C4-2B (cell line): Measurements from ENCODE around the gene EPHA6.
A peak's percentile ranks its signal among the peaks of the same experiment; 100 is the strongest.

ENCODE experiments used
- H3K27ac ChIP-seq: fragments of 450-650 bp; 2 replicates; pipeline ENCODE4 v1.5.1; 2017
- ZFX ChIP-seq: fragments of 450-650 bp; IDR thresholded peaks from 2 replicates; pipeline ENCODE4 v1.6.1; 2017
- TF ChIP-seq, protein P1 (sequence below): fragments of 450-650 bp; conservative IDR thresholded peaks from 2 replicates; pipeline ENCODE4 v1.5.1; 2017; ENCODE audit warnings: mild to moderate bottlenecking

The EPHA6 gene

DNA sequence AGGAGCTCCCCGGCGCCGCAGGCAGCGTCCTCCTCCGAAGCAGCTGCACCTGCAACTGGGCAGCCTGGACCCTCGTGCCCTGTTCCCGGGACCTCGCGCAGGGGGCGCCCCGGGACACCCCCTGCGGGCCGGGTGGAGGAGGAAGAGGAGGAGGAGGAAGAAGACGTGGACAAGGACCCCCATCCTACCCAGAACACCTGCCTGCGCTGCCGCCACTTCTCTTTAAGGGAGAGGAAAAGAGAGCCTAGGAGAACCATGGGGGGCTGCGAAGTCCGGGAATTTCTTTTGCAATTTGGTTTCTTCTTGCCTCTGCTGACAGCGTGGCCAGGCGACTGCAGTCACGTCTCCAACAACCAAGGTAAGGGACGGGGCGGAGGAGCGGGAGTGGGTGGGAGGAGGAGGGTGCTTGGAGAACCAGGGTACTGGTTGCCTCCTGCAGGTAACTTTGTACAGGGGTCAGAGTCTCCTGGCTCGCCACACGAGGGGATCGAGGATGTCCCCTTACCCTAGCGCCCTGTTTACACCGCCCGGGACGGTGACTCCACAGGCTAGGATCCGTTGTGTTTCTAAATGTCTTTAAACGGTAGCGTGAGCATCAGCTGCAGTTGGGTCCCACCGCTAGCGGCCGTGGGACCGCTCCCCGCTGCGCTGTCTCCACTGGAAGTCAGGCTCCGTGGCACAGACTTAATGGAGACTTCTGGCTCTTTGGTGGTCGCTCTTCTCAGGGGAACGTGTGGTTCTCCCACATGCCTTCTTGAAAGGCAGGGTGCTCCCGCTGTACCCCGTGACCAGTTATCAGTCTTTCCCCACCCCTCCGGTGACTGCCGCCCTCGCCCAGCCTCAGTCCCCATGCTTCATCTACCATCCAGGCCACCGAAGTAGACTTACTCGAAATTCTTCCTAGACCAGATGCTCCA lies 515 bp downstream of the EPHA6 start:
- peak overlapping the region; percentile 82 for H3K27ac ChIP-seq
- TF ChIP-seq ZFX: no peak

DNA sequence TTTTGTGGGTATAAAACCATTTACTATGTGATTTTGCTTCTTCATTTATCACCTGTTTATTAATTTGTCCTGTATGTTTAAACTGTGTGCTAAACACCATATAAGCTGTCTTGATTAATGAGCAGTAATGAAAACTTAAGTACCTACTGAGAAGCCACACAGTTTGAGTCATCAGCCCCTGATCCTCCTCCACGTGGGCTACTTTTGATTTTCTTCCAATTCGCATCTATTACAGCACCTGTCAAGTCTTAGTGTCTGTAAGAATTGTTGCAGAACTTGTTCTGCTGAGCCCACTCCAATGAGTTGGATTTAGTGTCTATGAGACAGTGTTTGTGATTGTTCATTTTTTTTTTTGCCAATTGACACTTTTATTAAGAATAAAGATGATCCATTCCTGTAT lies 16.8 kb downstream of the EPHA6 start:
- no peak overlapping the region for H3K27ac ChIP-seq
- no peak for TF ChIP-seq ZFX
- TF ChIP-seq, protein P1, sequence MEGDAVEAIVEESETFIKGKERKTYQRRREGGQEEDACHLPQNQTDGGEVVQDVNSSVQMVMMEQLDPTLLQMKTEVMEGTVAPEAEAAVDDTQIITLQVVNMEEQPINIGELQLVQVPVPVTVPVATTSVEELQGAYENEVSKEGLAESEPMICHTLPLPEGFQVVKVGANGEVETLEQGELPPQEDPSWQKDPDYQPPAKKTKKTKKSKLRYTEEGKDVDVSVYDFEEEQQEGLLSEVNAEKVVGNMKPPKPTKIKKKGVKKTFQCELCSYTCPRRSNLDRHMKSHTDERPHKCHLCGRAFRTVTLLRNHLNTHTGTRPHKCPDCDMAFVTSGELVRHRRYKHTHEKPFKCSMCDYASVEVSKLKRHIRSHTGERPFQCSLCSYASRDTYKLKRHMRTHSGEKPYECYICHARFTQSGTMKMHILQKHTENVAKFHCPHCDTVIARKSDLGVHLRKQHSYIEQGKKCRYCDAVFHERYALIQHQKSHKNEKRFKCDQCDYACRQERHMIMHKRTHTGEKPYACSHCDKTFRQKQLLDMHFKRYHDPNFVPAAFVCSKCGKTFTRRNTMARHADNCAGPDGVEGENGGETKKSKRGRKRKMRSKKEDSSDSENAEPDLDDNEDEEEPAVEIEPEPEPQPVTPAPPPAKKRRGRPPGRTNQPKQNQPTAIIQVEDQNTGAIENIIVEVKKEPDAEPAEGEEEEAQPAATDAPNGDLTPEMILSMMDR: no peak

DNA sequence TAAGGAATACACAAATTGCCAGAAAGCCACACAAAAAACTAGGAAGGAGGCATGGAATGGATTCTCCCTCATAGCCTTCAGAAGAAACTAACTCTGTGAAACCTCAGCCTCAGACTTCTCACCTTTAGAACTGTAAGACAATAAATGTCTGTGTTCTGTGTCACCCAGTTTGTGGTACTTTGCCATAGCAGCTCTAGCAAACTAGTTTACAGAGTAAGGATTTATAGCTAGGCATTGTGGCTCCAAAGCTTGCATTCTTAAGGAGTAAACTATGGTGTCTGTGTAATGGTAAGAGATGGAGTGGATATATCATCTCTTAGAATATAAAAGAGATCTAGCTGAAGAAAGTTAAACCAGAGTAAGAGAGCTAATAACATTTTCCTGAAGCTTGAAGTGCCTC lies 18.9 kb downstream of the EPHA6 start:
- no peak overlapping the region for H3K27ac ChIP-seq
- TF ChIP-seq, protein P1: no peak
- no peak for TF ChIP-seq ZFX

GRCh38 chr3:96836153-96836915 lies 21.9 kb downstream of the EPHA6 start:
- H3K27ac ChIP-seq: no peak overlapping the region
- TF ChIP-seq, protein P1: no peak
- no peak for TF ChIP-seq ZFX

- no peak overlapping the region for H3K27ac ChIP-seq
These were observed 29.3 kb downstream of the EPHA6 start for GRCh38 chr3:96843505-96844203.

DNA sequence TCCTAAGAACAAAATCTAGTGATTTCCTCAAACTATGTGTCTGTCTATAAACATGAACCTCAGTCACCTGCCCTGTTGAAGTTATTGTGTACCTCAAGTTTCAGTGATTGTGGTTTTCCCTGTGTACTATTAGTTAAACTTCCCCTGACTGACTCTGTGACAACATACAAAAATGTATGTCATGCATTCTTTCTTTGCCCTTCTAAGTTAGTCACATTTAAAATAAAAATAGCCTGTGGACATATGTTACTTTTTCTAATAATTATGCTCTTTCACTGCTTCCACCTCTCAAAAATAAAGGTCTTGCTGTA lies 29.8 kb downstream of the EPHA6 start:
- TF ChIP-seq, protein P1: no peak
- no peak for TF ChIP-seq ZFX

More at GRCh38 chr3:96843505-96844203, 29.3 kb downstream of the EPHA6 start:
- no peak for TF ChIP-seq ZFX
- TF ChIP-seq, protein P1: no peak

GRCh38 chr3:96852849-96853248 lies 38.5 kb downstream of the EPHA6 start:
- TF ChIP-seq, protein P1: no peak; the same call in 1 of the 2 replicates
- no peak for TF ChIP-seq ZFX
- no peak overlapping the region for H3K27ac ChIP-seq

More for the DNA sequence above, 29.8 kb downstream of the EPHA6 start:
- H3K27ac ChIP-seq: no peak overlapping the region
